M059J (cell line): ENCODE measurements around the gene CD200R1. TPM values are rescaled to one million over a fixed set of nuclear protein-coding genes. Genes with fewer than 3 reads are reported as not detected.
A peak's percentile ranks its signal among the peaks of the same experiment; 100 is the strongest.

Experiments
- DNase-seq: peaks from one replicate; pipeline ENCODE4 v3.0.0-alpha.2; 2012; ENCODE audit warnings: low read depth
- total RNA-seq: library from RNA; depleted of rRNA; stranded (reverse); fragments of >200 nt; shearing (Covaris generic); gene quantifications from 2 replicates; pipeline ENCODE4 v1.2.3, GENCODE V29; 2014; rRNA removed

The CD200R1 gene
- total RNA-seq: 0.12 TPM in 1 of 2 replicates, not detected in the other

GRCh38 chr3:112974894-112975293, at the start of gene CD200R1:
Gene CD200R1, minus strand, starts transcription at chr3:112975103. Its CDS starts 246 bp downstream, at chr3:112974857.
- DNase-seq: no peak

GRCh38 chr3:113021471-113021870, 46.6 kb upstream of the CD200R1 start:
- DNase-seq: no peak

GRCh38 chr3:113019182-113020137, 44.6 kb upstream of the CD200R1 start:
- peak; percentile 94 for DNase-seq

GRCh38 chr3:113018536-113019181, 43.8 kb upstream of the CD200R1 start:
- peak; percentile 26 for DNase-seq

- DNase-seq: no peak
These were observed 38.7 kb upstream of the CD200R1 start for GRCh38 chr3:113013593-113013992.

- DNase-seq: no peak
These were observed 33.2 kb upstream of the CD200R1 start for GRCh38 chr3:113008117-113008516.

GRCh38 chr3:113006359-113007056, 31.6 kb upstream of the CD200R1 start:
- no peak for DNase-seq

- no peak for DNase-seq
These were observed 30.7 kb upstream of the CD200R1 start for GRCh38 chr3:113005611-113006010.

GRCh38 chr3:113002679-113003078, 27.8 kb upstream of the CD200R1 start:
- DNase-seq: peak; percentile 50

GRCh38 chr3:113002037-113002436, 27.1 kb upstream of the CD200R1 start:
- no peak for DNase-seq

GRCh38 chr3:113000691-113001090, 25.8 kb upstream of the CD200R1 start:
- DNase-seq: no peak

- DNase-seq: no peak
These were observed 20.9 kb upstream of the CD200R1 start for GRCh38 chr3:112995800-112996199.

- peak; percentile 94 for DNase-seq
These were observed 16.0 kb upstream of the CD200R1 start, which contains the start of gene GTPBP8 for GRCh38 chr3:112990672-112991602. Gene GTPBP8, plus strand, starts transcription at chr3:112990984. Its CDS starts 16 bp downstream, at chr3:112991000.

- DNase-seq: no peak
These were observed 12.9 kb upstream of the CD200R1 start for GRCh38 chr3:112987710-112988334.

- peak; percentile 66 for DNase-seq
These were observed 9.6 kb upstream of the CD200R1 start for GRCh38 chr3:112984485-112984884.

- DNase-seq: no peak
These were observed 7.8 kb upstream of the CD200R1 start for GRCh38 chr3:112982710-112983109.

- DNase-seq: peak; percentile 17
These were observed 5.2 kb upstream of the CD200R1 start for GRCh38 chr3:112980080-112980479.

- peak; percentile 50 for DNase-seq
These were observed 4.4 kb upstream of the CD200R1 start for GRCh38 chr3:112979244-112979832.

GRCh38 chr3:112976953-112977352, 2.0 kb upstream of the CD200R1 start:
- no peak for DNase-seq

- peak; percentile 47 for DNase-seq
These were observed 1.1 kb upstream of the CD200R1 start for GRCh38 chr3:112976001-112976400.
